ENCODE results near the gene LGALS9B.
"Not testable (repeated sequence)": the region's sequence is repeated elsewhere in the genome, so short reads cannot be mapped to it uniquely, and the experiment has no call there.

The LGALS9B gene

GRCh38 chr17:20443632-20444031 is 23.7 kb downstream of the LGALS9B start:
- not testable (repeated sequence) for H3K27ac ChIP-seq (ENCODE audit: low read depth, low read length); H3K27me3 ChIP-seq (ENCODE audit: control insufficient read depth in 1 of 2, insufficient read depth in 2 of 2, low read length in 2 of 2); H3K9me3 ChIP-seq (ENCODE audit: low read length); H3K9ac ChIP-seq (ENCODE audit: low read length); H3K4me3 ChIP-seq (ENCODE audit: low read depth in 1 of 2, low read length in 2 of 2); H3K4me1 ChIP-seq (ENCODE audit: insufficient read depth, low read length); H3K36me3 ChIP-seq (ENCODE audit: insufficient read depth, low read length)

- H3K4me3 ChIP-seq (ENCODE audit: low read depth in 1 of 2, low read length in 2 of 2); H3K9ac ChIP-seq (ENCODE audit: low read length); H3K4me1 ChIP-seq (ENCODE audit: insufficient read depth, low read length); H3K9me3 ChIP-seq (ENCODE audit: low read length); H3K27ac ChIP-seq (ENCODE audit: low read depth, low read length); H3K36me3 ChIP-seq (ENCODE audit: insufficient read depth, low read length); H3K27me3 ChIP-seq (ENCODE audit: control insufficient read depth in 1 of 2, insufficient read depth in 2 of 2, low read length in 2 of 2): not testable (repeated sequence)
Observed at GRCh38 chr17:20440665-20441064, 26.7 kb downstream of the LGALS9B start.

GRCh38 chr17:20435166-20435565 is 32.2 kb downstream of the LGALS9B start:
- H3K4me3 ChIP-seq (ENCODE audit: low read depth in 1 of 2, low read length in 2 of 2); H3K36me3 ChIP-seq (ENCODE audit: insufficient read depth, low read length); H3K4me1 ChIP-seq (ENCODE audit: insufficient read depth, low read length): not testable (repeated sequence)

GRCh38 chr17:20433382-20433781 is 34.0 kb downstream of the LGALS9B start:
- not testable (repeated sequence) for H3K27ac ChIP-seq (ENCODE audit: low read depth, low read length); H3K4me3 ChIP-seq (ENCODE audit: low read depth in 1 of 2, low read length in 2 of 2); H3K4me1 ChIP-seq (ENCODE audit: insufficient read depth, low read length)

More at GRCh38 chr17:20435166-20435565, 32.2 kb downstream of the LGALS9B start:
- H3K27ac ChIP-seq (ENCODE audit: low read depth, low read length); H3K9me3 ChIP-seq (ENCODE audit: low read length); H3K27me3 ChIP-seq (ENCODE audit: control insufficient read depth in 1 of 2, insufficient read depth in 2 of 2, low read length in 2 of 2); H3K9ac ChIP-seq (ENCODE audit: low read length): not testable (repeated sequence)

GRCh38 chr17:20427264-20427663 is 40.1 kb downstream of the LGALS9B start:
- H3K9ac ChIP-seq (ENCODE audit: low read length); H3K36me3 ChIP-seq (ENCODE audit: insufficient read depth, low read length); H3K27me3 ChIP-seq (ENCODE audit: control insufficient read depth in 1 of 2, insufficient read depth in 2 of 2, low read length in 2 of 2); H3K27ac ChIP-seq (ENCODE audit: low read depth, low read length); H3K4me1 ChIP-seq (ENCODE audit: insufficient read depth, low read length); H3K9me3 ChIP-seq (ENCODE audit: low read length); H3K4me3 ChIP-seq (ENCODE audit: low read depth in 1 of 2, low read length in 2 of 2): not testable (repeated sequence)

More at GRCh38 chr17:20433382-20433781, 34.0 kb downstream of the LGALS9B start:
- not testable (repeated sequence) for H3K9ac ChIP-seq (ENCODE audit: low read length); H3K27me3 ChIP-seq (ENCODE audit: control insufficient read depth in 1 of 2, insufficient read depth in 2 of 2, low read length in 2 of 2); H3K9me3 ChIP-seq (ENCODE audit: low read length); H3K36me3 ChIP-seq (ENCODE audit: insufficient read depth, low read length)

DNA sequence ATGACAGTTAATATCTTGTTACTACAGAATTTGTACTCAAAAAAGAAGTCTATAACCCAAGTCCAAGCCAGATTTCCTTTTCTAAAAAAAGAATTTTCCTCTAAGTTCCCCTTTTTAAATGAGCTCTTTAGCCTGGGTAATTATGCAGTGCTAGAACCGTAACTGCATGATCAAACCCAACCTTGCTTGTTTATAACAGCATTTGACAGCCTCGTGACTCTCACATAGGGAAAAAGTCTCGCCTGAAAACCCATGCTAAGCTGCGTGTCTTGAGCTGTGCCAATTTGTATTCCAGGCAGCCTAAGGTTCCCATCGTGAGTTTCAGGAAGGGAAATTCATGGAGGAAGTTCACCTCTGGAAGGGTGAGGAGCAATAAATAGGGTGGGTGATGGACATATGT is 44.5 kb downstream of the LGALS9B start:
- not testable (repeated sequence) for H3K4me1 ChIP-seq (ENCODE audit: insufficient read depth, low read length); H3K9ac ChIP-seq (ENCODE audit: low read length); H3K9me3 ChIP-seq (ENCODE audit: low read length); H3K27ac ChIP-seq (ENCODE audit: low read depth, low read length); H3K27me3 ChIP-seq (ENCODE audit: control insufficient read depth in 1 of 2, insufficient read depth in 2 of 2, low read length in 2 of 2); H3K36me3 ChIP-seq (ENCODE audit: insufficient read depth, low read length); H3K4me3 ChIP-seq (ENCODE audit: low read depth in 1 of 2, low read length in 2 of 2)

- not testable (repeated sequence) for H3K36me3 ChIP-seq (ENCODE audit: insufficient read depth, low read length); H3K9ac ChIP-seq (ENCODE audit: low read length); H3K27ac ChIP-seq (ENCODE audit: low read depth, low read length); H3K4me1 ChIP-seq (ENCODE audit: insufficient read depth, low read length); H3K9me3 ChIP-seq (ENCODE audit: low read length); H3K27me3 ChIP-seq (ENCODE audit: control insufficient read depth in 1 of 2, insufficient read depth in 2 of 2, low read length in 2 of 2); H3K4me3 ChIP-seq (ENCODE audit: low read depth in 1 of 2, low read length in 2 of 2)
Observed at GRCh38 chr17:20418838-20419237, 48.5 kb downstream of the LGALS9B start.

- not testable (repeated sequence) for H3K27ac ChIP-seq (ENCODE audit: low read depth, low read length); H3K27me3 ChIP-seq (ENCODE audit: control insufficient read depth in 1 of 2, insufficient read depth in 2 of 2, low read length in 2 of 2); H3K4me3 ChIP-seq (ENCODE audit: low read depth in 1 of 2, low read length in 2 of 2); H3K36me3 ChIP-seq (ENCODE audit: insufficient read depth, low read length); H3K9me3 ChIP-seq (ENCODE audit: low read length); H3K9ac ChIP-seq (ENCODE audit: low read length); H3K4me1 ChIP-seq (ENCODE audit: insufficient read depth, low read length)
Observed at GRCh38 chr17:20417492-20418080, 49.8 kb downstream of the LGALS9B start.

GRCh38 chr17:20416381-20416911 is 50.9 kb downstream of the LGALS9B start:
- H3K4me3 ChIP-seq (ENCODE audit: low read depth in 1 of 2, low read length in 2 of 2); H3K9me3 ChIP-seq (ENCODE audit: low read length); H3K36me3 ChIP-seq (ENCODE audit: insufficient read depth, low read length); H3K9ac ChIP-seq (ENCODE audit: low read length); H3K27ac ChIP-seq (ENCODE audit: low read depth, low read length); H3K4me1 ChIP-seq (ENCODE audit: insufficient read depth, low read length); H3K27me3 ChIP-seq (ENCODE audit: control insufficient read depth in 1 of 2, insufficient read depth in 2 of 2, low read length in 2 of 2): not testable (repeated sequence)

- not testable (repeated sequence) for H3K27me3 ChIP-seq (ENCODE audit: control insufficient read depth in 1 of 2, insufficient read depth in 2 of 2, low read length in 2 of 2); H3K36me3 ChIP-seq (ENCODE audit: insufficient read depth, low read length); H3K9me3 ChIP-seq (ENCODE audit: low read length); H3K4me1 ChIP-seq (ENCODE audit: insufficient read depth, low read length); H3K9ac ChIP-seq (ENCODE audit: low read length); H3K27ac ChIP-seq (ENCODE audit: low read depth, low read length); H3K4me3 ChIP-seq (ENCODE audit: low read depth in 1 of 2, low read length in 2 of 2)
Observed at GRCh38 chr17:20415479-20415878, 51.9 kb downstream of the LGALS9B start.

GRCh38 chr17:20401306-20402022 is 65.9 kb downstream of the LGALS9B start:
- not testable (repeated sequence) for H3K36me3 ChIP-seq (ENCODE audit: insufficient read depth, low read length); H3K4me3 ChIP-seq (ENCODE audit: low read depth in 1 of 2, low read length in 2 of 2); H3K27ac ChIP-seq (ENCODE audit: low read depth, low read length); H3K9ac ChIP-seq (ENCODE audit: low read length); H3K4me1 ChIP-seq (ENCODE audit: insufficient read depth, low read length); H3K27me3 ChIP-seq (ENCODE audit: control insufficient read depth in 1 of 2, insufficient read depth in 2 of 2, low read length in 2 of 2); H3K9me3 ChIP-seq (ENCODE audit: low read length)
